Neural progenitor cell (in vitro differentiated cells): ENCODE measurements around the gene ORAI2. TPM values are rescaled to one million over a fixed set of nuclear protein-coding genes. Genes with fewer than 3 reads are reported as not detected.

Experiments
- DNase-seq: peaks from one replicate; pipeline ENCODE4 v3.0.0-alpha.2; 2016; ENCODE audit warnings: low spot score
- H2AFZ ChIP-seq: fragments of 200-600 bp; sonication (generic); replicated peaks from 2 replicates; pipeline ENCODE4 v1.6.1; 2016; ENCODE audit warnings: antibody characterized with exemption
- H3F3A ChIP-seq: fragments of 200-600 bp; sonication (generic); 2 replicates; pipeline ENCODE4 v1.6.1; 2016; ENCODE audit warnings: antibody characterized with exemption, low read depth
- H3K27ac ChIP-seq: fragments of 200-600 bp; sonication (generic); 2 replicates; pipeline ENCODE4 v1.5.1; 2016; ENCODE audit warnings: mild to moderate bottlenecking
- H3K27me3 ChIP-seq: fragments of 200-600 bp; sonication (generic); 2 replicates; pipeline ENCODE4 v1.6.1; 2016; ENCODE audit warnings: mild to moderate bottlenecking, moderate library complexity
- H3K36me3 ChIP-seq: fragments of 200-600 bp; sonication (generic); 2 replicates; pipeline ENCODE4 v1.5.1; 2016
- H3K4me1 ChIP-seq: fragments of 200-600 bp; sonication (generic); 2 replicates; pipeline ENCODE4 v1.6.1; 2016; ENCODE audit warnings: mixed run types
- H3K4me2 ChIP-seq: fragments of 200-600 bp; sonication (generic); 2 replicates; pipeline ENCODE4 v1.6.1; 2016
- H3K4me3 ChIP-seq: fragments of 200-600 bp; sonication (generic); 2 replicates; pipeline ENCODE4 v1.5.1; 2016
- H3K79me2 ChIP-seq: fragments of 200-600 bp; sonication (generic); 2 replicates; pipeline ENCODE4 v1.6.1; 2016; ENCODE audit warnings: low read depth
- H3K9ac ChIP-seq: fragments of 200-600 bp; sonication (generic); 2 replicates; pipeline ENCODE4 v1.6.1; 2016
- H3K9me3 ChIP-seq: fragments of 200-600 bp; sonication (generic); 2 replicates; pipeline ENCODE4 v1.5.1; 2016; ENCODE audit warnings: low read depth
- H4K20me1 ChIP-seq: fragments of 200-600 bp; sonication (generic); 2 replicates; pipeline ENCODE4 v1.6.1; 2016; ENCODE audit warnings: low read depth
- H3K27ac Mint-ChIP-seq: 3 replicates; pipeline ENCODE4 v1.8.0; 2021; ENCODE audit warnings: mixed read lengths
- H3K27me3 Mint-ChIP-seq: 2 replicates; pipeline ENCODE4 v1.8.0; 2022; ENCODE audit warnings: low read depth, mild to moderate bottlenecking, inconsistent platforms, moderate library complexity, mixed read lengths; ENCODE audit not compliant: insufficient read depth
- H3K36me3 Mint-ChIP-seq: 3 replicates; pipeline ENCODE4 v1.8.0; 2021; ENCODE audit warnings: mixed read lengths
- H3K4me1 Mint-ChIP-seq: 3 replicates; pipeline ENCODE4 v1.8.0; 2021; ENCODE audit warnings: mixed read lengths
- H3K4me3 Mint-ChIP-seq: 3 replicates; pipeline ENCODE4 v1.8.0; 2021; ENCODE audit warnings: mild to moderate bottlenecking, moderate library complexity, mixed read lengths
- H3K9me3 Mint-ChIP-seq: 3 replicates; pipeline ENCODE4 v1.8.0; 2020; ENCODE audit warnings: mixed read lengths
- EZH2 ChIP-seq: fragments of 200-600 bp; sonication (generic); IDR thresholded peaks from 2 replicates; pipeline ENCODE4 v1.6.1; 2017; ENCODE audit warnings: antibody characterized with exemption, mild to moderate bottlenecking, moderate library complexity
- EZH2phosphoT487 ChIP-seq: fragments of 200-600 bp; sonication (generic); IDR thresholded peaks from 2 replicates; pipeline ENCODE4 v1.6.1; 2017; ENCODE audit warnings: antibody characterized with exemption
- total RNA-seq: library from RNA; depleted of rRNA; stranded (reverse); fragments of >200 nt; gene quantifications from 2 replicates; pipeline ENCODE4 v1.2.3, GENCODE V29; 2015; ENCODE audit warnings: low replicate concordance
- TF ChIP-seq, protein P1 (sequence below): fragments of 200-600 bp; sonication (generic); IDR thresholded peaks from 2 replicates; pipeline ENCODE4 v1.5.1; 2017; ENCODE audit warnings: antibody characterized with exemption, mild to moderate bottlenecking

Gene ORAI2
- total RNA-seq, 1 donor from 2014 or later = 15.7 TPM

DNA sequence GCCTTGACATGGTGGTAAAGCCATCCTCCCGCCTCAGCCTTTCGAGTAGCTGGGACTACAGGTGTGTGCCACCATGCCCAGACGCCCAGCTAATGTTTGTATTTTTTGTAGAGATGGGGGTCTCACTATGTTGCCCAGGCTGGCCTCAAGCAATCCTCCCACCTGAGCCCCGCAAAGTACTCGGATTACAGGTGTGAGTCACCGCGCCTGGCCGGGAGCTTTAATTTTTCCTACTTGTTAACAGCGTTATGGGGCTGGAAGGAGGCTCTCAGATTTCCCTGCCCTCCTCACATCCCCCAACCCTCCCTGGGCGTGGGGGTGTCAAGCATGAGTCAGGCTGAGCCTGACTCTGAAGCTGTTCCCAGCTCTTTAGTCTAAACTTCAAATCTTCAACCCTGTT, 23.0 kb downstream of the ORAI2 start:
- Histone ChIP-seq H3K79me2 (no peaks in the 10 kb centered on the region), H3K27me3 (no peaks in the 10 kb centered on the region), H3K4me2 (no peak overlapping the region), H3K9me3 (no peaks in the 10 kb centered on the region), H3K4me3 (no peak overlapping the region), H3K27ac (no peak overlapping the region), H3K9ac (no peak overlapping the region), H3F3A (peaks cover 5% of the 10 kb centered on the region), H4K20me1 (no peaks in the 10 kb centered on the region), H3K36me3 (no peaks in the 10 kb centered on the region), H3K4me1 (peaks cover 7% of the 10 kb centered on the region), H2AFZ (no peak overlapping the region)
- no peak overlapping the region for H3K4me3 Mint-ChIP-seq
- DNase-seq = no peak
- peaks cover 2% of the 10 kb centered on the region for H3K36me3 Mint-ChIP-seq
- H3K4me1 Mint-ChIP-seq = peaks cover 2% of the 10 kb centered on the region
- H3K27ac Mint-ChIP-seq = no peak overlapping the region
- TF ChIP-seq EZH2 (no peak), EZH2phosphoT487 (no peak)
- TF ChIP-seq, protein P1, sequence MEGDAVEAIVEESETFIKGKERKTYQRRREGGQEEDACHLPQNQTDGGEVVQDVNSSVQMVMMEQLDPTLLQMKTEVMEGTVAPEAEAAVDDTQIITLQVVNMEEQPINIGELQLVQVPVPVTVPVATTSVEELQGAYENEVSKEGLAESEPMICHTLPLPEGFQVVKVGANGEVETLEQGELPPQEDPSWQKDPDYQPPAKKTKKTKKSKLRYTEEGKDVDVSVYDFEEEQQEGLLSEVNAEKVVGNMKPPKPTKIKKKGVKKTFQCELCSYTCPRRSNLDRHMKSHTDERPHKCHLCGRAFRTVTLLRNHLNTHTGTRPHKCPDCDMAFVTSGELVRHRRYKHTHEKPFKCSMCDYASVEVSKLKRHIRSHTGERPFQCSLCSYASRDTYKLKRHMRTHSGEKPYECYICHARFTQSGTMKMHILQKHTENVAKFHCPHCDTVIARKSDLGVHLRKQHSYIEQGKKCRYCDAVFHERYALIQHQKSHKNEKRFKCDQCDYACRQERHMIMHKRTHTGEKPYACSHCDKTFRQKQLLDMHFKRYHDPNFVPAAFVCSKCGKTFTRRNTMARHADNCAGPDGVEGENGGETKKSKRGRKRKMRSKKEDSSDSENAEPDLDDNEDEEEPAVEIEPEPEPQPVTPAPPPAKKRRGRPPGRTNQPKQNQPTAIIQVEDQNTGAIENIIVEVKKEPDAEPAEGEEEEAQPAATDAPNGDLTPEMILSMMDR = no peak
- H3K9me3 Mint-ChIP-seq = no peaks in the 10 kb centered on the region
- H3K27me3 Mint-ChIP-seq = peaks cover 2% of the 10 kb centered on the region

DNA sequence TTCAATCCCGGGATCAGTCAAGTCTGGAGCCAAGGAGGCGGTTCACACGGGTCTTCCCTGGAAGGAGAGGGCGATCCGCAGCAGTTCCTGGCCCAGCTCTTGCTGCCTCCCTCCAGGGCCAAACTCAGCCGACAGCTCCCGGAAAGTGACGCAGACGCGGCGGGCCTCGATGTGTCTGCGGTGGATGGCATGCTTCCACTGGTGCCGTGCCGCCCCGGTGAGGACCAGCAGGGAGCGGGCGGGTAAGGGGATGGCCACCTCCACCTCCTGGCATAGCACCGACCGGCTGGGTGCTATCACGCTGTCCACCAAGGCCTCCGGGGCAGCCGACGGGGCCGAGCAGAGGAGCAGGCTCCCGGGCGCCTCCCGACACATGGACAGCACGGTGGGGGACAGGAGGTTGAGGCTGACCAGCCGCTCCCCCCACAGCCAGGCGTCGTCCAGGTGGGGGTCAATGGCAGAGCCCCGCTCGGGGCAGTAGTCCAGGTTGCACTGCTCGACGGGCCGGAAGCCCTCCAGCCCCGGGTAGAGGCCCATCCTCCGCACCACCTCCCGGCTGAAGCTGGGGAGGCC, 24.1 kb downstream of the ORAI2 start:
- Histone ChIP-seq H3K36me3 (no peaks in the 10 kb centered on the region), H3K79me2 (peaks cover 4% of the 10 kb centered on the region), H3K9ac (no peak overlapping the region), H3K4me3 (no peak overlapping the region), H3K27ac (no peak overlapping the region), H4K20me1 (no peaks in the 10 kb centered on the region), H3K9me3 (no peaks in the 10 kb centered on the region), H3K4me2 (no peak overlapping the region), H2AFZ (no peak overlapping the region), H3K27me3 (no peaks in the 10 kb centered on the region), H3F3A (peaks cover 1% of the 10 kb centered on the region), H3K4me1 (no peaks in the 10 kb centered on the region)
- no peak for DNase-seq
- H3K4me3 Mint-ChIP-seq = no peak overlapping the region
- TF ChIP-seq EZH2 (no peak), EZH2phosphoT487 (no peak)
- TF ChIP-seq, protein P1 = no peak
- peaks cover 8% of the 10 kb centered on the region for H3K27me3 Mint-ChIP-seq
- H3K4me1 Mint-ChIP-seq = peaks cover 2% of the 10 kb centered on the region
- H3K36me3 Mint-ChIP-seq = peaks cover 2% of the 10 kb centered on the region
- no peak overlapping the region for H3K27ac Mint-ChIP-seq
- H3K9me3 Mint-ChIP-seq = no peaks in the 10 kb centered on the region

DNA sequence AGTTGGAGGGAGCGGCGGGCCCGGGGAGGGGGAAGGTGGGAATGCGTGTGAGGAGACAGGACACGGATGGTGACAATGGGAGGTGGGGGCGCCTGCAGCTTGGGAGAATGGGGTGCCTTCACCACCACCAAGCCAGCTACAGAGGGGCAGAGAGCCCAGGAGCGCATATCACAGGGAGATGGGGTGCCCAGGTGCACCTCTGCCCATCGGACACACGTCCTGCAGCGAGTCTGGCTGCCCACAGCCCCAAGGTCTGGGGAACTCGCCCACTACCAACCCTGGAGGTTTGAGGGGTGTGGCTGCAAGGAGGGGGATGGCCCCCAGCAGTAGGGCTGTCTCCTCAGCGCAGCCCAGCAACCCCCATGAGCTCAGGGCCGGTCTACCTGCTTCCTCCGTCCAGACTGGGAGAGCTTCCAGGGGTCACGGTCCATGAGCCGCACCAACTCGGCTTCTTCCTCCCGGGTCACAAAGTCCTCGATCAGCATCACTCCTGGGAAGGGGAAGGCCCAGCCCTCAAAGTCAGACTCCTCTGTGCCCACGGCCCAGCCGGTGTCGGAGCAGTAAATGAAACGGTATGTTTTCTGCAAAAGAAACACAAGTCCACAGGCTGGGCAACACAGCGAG, 26.0 kb downstream of the ORAI2 start:
- Histone ChIP-seq H3K36me3 (no peaks in the 10 kb centered on the region), H3K4me1 (no peaks in the 10 kb centered on the region), H3K27me3 (no peaks in the 10 kb centered on the region), H3K4me3 (no peak overlapping the region), H3K9ac (no peak overlapping the region), H4K20me1 (no peaks in the 10 kb centered on the region), H3K9me3 (no peaks in the 10 kb centered on the region), H2AFZ (no peak overlapping the region), H3K4me2 (no peak overlapping the region), H3F3A (no peaks in the 10 kb centered on the region), H3K27ac (no peak overlapping the region), H3K79me2 (peaks cover 21% of the 10 kb centered on the region)
- no peaks in the 10 kb centered on the region for H3K9me3 Mint-ChIP-seq
- TF ChIP-seq, protein P1 = no peak
- TF ChIP-seq EZH2 (no peak), EZH2phosphoT487 (no peak)
- no peak overlapping the region for H3K27ac Mint-ChIP-seq
- H3K4me3 Mint-ChIP-seq = no peak overlapping the region
- peaks cover 11% of the 10 kb centered on the region for H3K4me1 Mint-ChIP-seq
- DNase-seq = no peak
- peaks cover 2% of the 10 kb centered on the region for H3K36me3 Mint-ChIP-seq
- peaks cover 6% of the 10 kb centered on the region for H3K27me3 Mint-ChIP-seq
